SK-N-SH (cell line): ENCODE results near the gene DGKI. TPM values are rescaled to one million over a fixed set of nuclear protein-coding genes. Genes with fewer than 3 reads are reported as not detected.

Source experiments
- CTCF ChIA-PET: fragments of 300-600, 350-600 bp; formaldehyde crosslinking; extraction: SDS; loops from one replicate; lab custom pipeline; 2021; lab: Yijun Ruan, JAX
- POLR2A ChIA-PET: fragments of 350-600 bp; sonication (Branson Sonifier 250); formaldehyde crosslinking; extraction: SDS; loops from one replicate; lab custom pipeline; 2020; ENCODE audit warnings: antibody characterized with exemption, inconsistent platforms; lab: Yijun Ruan, JAX
- DNase-seq: peaks from one replicate; pipeline ENCODE4 v3.0.0; 2012
- H2AFZ ChIP-seq: fragments of 200-600 bp; sonication (generic); 2 replicates; pipeline ENCODE4 v1.8.1; 2016; ENCODE audit warnings: antibody characterized with exemption, mild to moderate bottlenecking, low read depth
- H3F3A ChIP-seq: fragments of 200-600 bp; sonication (generic); replicated peaks from 2 replicates; pipeline ENCODE3; 2016; ENCODE audit warnings: antibody characterized with exemption, mild to moderate bottlenecking; ENCODE audit not compliant: insufficient read depth
- H3K27ac ChIP-seq, 2 experiments: fragments of 200-500 bp in 1 of 2; fragments of 200-600 bp in 1 of 2; sonication (Bioruptor generic) in 1 of 2; sonication (generic), shearing (Covaris generic) in 1 of 2; 2 replicates each; pipeline versions ENCODE4 v1.5.1 to v1.6.1; 2014 to 2016; ENCODE audit warnings: low read depth in 2 of 2, inconsistent platforms in 1 of 2, low read length in 1 of 2, mild to moderate bottlenecking in 1 of 2, mixed read lengths in 1 of 2
- H3K27me3 ChIP-seq: fragments of 200-600 bp; sonication (generic), shearing (Covaris generic); 2 replicates; pipeline ENCODE4 v1.6.1; 2016; ENCODE audit warnings: mixed run types; ENCODE audit not compliant: insufficient read depth
- H3K36me3 ChIP-seq, 2 experiments: fragments of 200-500 bp in 1 of 2; fragments of 200-600 bp in 1 of 2; sonication (Bioruptor generic) in 1 of 2; sonication (generic) in 1 of 2; replicated peaks in 1 of 2; 2 replicates each; pipeline versions ENCODE3 to v1.5.1; 2014 to 2016; ENCODE audit warnings: low read length in 1 of 2, mild to moderate bottlenecking in 1 of 2; ENCODE audit not compliant: insufficient read depth in 2 of 2, control insufficient read depth in 1 of 2
- H3K4me1 ChIP-seq, 2 experiments: fragments of 200-500 bp in 1 of 2; fragments of 200-600 bp in 1 of 2; sonication (Bioruptor generic) in 1 of 2; sonication (generic), shearing (Covaris generic) in 1 of 2; 2 replicates each; pipeline versions ENCODE4 v1.5.1 to v1.6.1; 2014 to 2016; ENCODE audit warnings: low read depth in 1 of 2, low read length in 1 of 2, mixed run types in 1 of 2; ENCODE audit not compliant: insufficient read depth in 2 of 2, control insufficient read depth in 1 of 2
- H3K4me2 ChIP-seq: fragments of 200-600 bp; sonication (generic), shearing (Covaris generic); 2 replicates; pipeline ENCODE4 v1.6.1; 2017; ENCODE audit warnings: mixed run types
- H3K4me3 ChIP-seq, 2 experiments: fragments of 200-500 bp in 1 of 2; fragments of 200-600 bp in 1 of 2; sonication (Bioruptor generic) in 1 of 2; sonication (generic), shearing (Covaris generic) in 1 of 2; 2 replicates each; pipeline versions ENCODE4 v1.5.1 to v1.8.1; 2014 to 2016; ENCODE audit warnings: low read depth in 2 of 2, inconsistent platforms in 1 of 2, low read length in 1 of 2, mild to moderate bottlenecking in 1 of 2, mixed read lengths in 1 of 2, moderate library complexity in 1 of 2
- H3K79me2 ChIP-seq: fragments of 200-600 bp; sonication (generic); 2 replicates; pipeline ENCODE4 v1.8.1; 2017; ENCODE audit warnings: mild to moderate bottlenecking; ENCODE audit not compliant: insufficient read depth
- H3K9ac ChIP-seq: fragments of 200-600 bp; sonication (generic); 2 replicates; pipeline ENCODE4 v1.6.1; 2017; ENCODE audit warnings: mixed run types
- H3K9me2 ChIP-seq: fragments of 200-600 bp; sonication (generic); 2 replicates; pipeline ENCODE4 v1.6.1; 2017; ENCODE audit warnings: mixed run types
- H3K9me3 ChIP-seq: fragments of 200-600 bp; sonication (generic); 2 replicates; pipeline ENCODE4 v1.6.1; 2017; ENCODE audit warnings: mixed run types, mild to moderate bottlenecking, moderate library complexity
- H4K20me1 ChIP-seq: fragments of 200-600 bp; sonication (generic); 2 replicates; pipeline ENCODE4 v1.6.1; 2017; ENCODE audit warnings: mild to moderate bottlenecking, mixed run types; ENCODE audit not compliant: insufficient read depth
- CHD2 ChIP-seq: fragments of 150-350 bp; IDR thresholded peaks from 2 replicates; pipeline ENCODE4 v1.6.1; 2018; ENCODE audit warnings: low read length; ENCODE audit not compliant: partially characterized antibody
- CTCF ChIP-seq: fragments of 200-600 bp; sonication (generic); IDR thresholded peaks from 2 replicates; pipeline ENCODE4 v1.6.1; 2017; ENCODE audit warnings: antibody characterized with exemption, mild to moderate bottlenecking, moderate library complexity
- EP300 ChIP-seq, 2 experiments: IDR thresholded peaks; 2 replicates each; pipeline versions ENCODE4 v1.4.0 to v1.6.1; 2012; ENCODE audit warnings: borderline replicate concordance in 1 of 2, low read depth in 1 of 2, low read length in 1 of 2
- EZH2phosphoT487 ChIP-seq: fragments of 200-600 bp; sonication (generic); IDR thresholded peaks from 2 replicates; pipeline ENCODE4 v1.6.1; 2017; ENCODE audit warnings: low read depth, mixed run types, mild to moderate bottlenecking, antibody characterized with exemption, moderate library complexity, borderline replicate concordance
- FOXJ3 ChIP-seq: sonication (generic); formaldehyde crosslinking; IDR thresholded peaks from 2 replicates; pipeline ENCODE4 v1.5.1; 2020; ENCODE audit warnings: mild to moderate bottlenecking, missing genetic modification reagents
- IRF3 ChIP-seq: fragments of 150-350 bp; IDR thresholded peaks from 2 replicates; pipeline ENCODE4 v1.6.1; 2016; ENCODE audit warnings: mild to moderate bottlenecking, low read depth, low read length
- JUND ChIP-seq: IDR thresholded peaks from 2 replicates; pipeline ENCODE4 v1.4.0; 2012
- MEF2A ChIP-seq: IDR thresholded peaks from 2 replicates; pipeline ENCODE4 v1.4.0; 2012; ENCODE audit warnings: low read depth, borderline replicate concordance
- NRF1 ChIP-seq: IDR thresholded peaks from 2 replicates; pipeline ENCODE4 v1.6.1; 2012; ENCODE audit warnings: low read depth, mild to moderate bottlenecking, low read length
- RAD21 ChIP-seq: IDR thresholded peaks from 2 replicates; pipeline ENCODE4 v1.6.1; 2012; ENCODE audit warnings: mild to moderate bottlenecking, low read length
- RCOR1 ChIP-seq: fragments of 150-350 bp; IDR thresholded peaks from 2 replicates; pipeline ENCODE4 v1.6.1; 2017; ENCODE audit warnings: antibody characterized with exemption, low read length
- RFX5 ChIP-seq: IDR thresholded peaks from 2 replicates; pipeline ENCODE4 v1.6.1; 2012; ENCODE audit warnings: mild to moderate bottlenecking, improper control_type of control experiment, low read length
- RXRA ChIP-seq: IDR thresholded peaks from 2 replicates; pipeline ENCODE4 v1.4.0; 2012; ENCODE audit warnings: low read depth, mild to moderate bottlenecking, borderline replicate concordance
- SIN3A ChIP-seq: IDR thresholded peaks from 2 replicates; pipeline ENCODE4 v1.6.1; 2012; ENCODE audit warnings: low read depth, mild to moderate bottlenecking, low read length, moderate library complexity, borderline replicate concordance
- TCF12 ChIP-seq: IDR thresholded peaks from 2 replicates; pipeline ENCODE4 v1.4.0; 2012
- TEAD4 ChIP-seq: IDR thresholded peaks from 2 replicates; pipeline ENCODE4 v1.4.0; 2012; ENCODE audit warnings: mild to moderate bottlenecking, borderline replicate concordance; ENCODE audit not compliant: insufficient read depth
- YY1 ChIP-seq: IDR thresholded peaks from 2 replicates; pipeline ENCODE4 v1.4.0; 2012; ENCODE audit warnings: low read depth, mild to moderate bottlenecking
- WGBS: methylation state at CpG from one replicate; pipeline ENCODE4 v1.1.6; 2017; ENCODE audit warnings: low lambda C conversion rate; 5-methylcytosine and 5-hydroxymethylcytosine counted together
- polyA plus RNA-seq, 3 experiments: library from polyadenylated mRNA; depleted of rRNA; stranded (reverse); fragments of >200 nt; gene quantifications; 2 replicates each; pipeline ENCODE4 v1.2.3, GENCODE V29; 2012
- TF ChIP-seq, protein P1 (sequence below): IDR thresholded peaks from 2 replicates; pipeline ENCODE4 v1.4.0; 2012; ENCODE audit warnings: low read depth, borderline replicate concordance
- TF ChIP-seq, protein P2 (sequence below): IDR thresholded peaks from 2 replicates; pipeline ENCODE4 v1.4.0; 2012; ENCODE audit warnings: low read depth, borderline replicate concordance
- TF ChIP-seq, protein P3 (sequence below): IDR thresholded peaks from 2 replicates; pipeline ENCODE4; 2012

Gene DGKI
- polyA plus RNA-seq, 1 of the 3 experiments (the other 2 are of a cell fraction): 1.3 TPM

GRCh38 chr7:137485818-137486217, 361.0 kb downstream of the DGKI start:
- no peaks in the 10 kb centered on the region; a peak in 1 of 4 replicates for H3K4me1 ChIP-seq
- H3F3A ChIP-seq: no peaks in the 10 kb centered on the region
- H3K9me3 ChIP-seq: no peaks in the 10 kb centered on the region
- H4K20me1 ChIP-seq: no peaks in the 10 kb centered on the region
- TF ChIP-seq RFX5 (no peak), TCF12 (no peak), NRF1 (no peak), JUND (no peak), EZH2phosphoT487 (no peak), CTCF (no peak), EP300 (IDR thresholded peaks at IDR 0.05; ENCODE audit: borderline replicate concordance in 1 of 2, low read depth in 1 of 2, low read length in 1 of 2) (no peak), YY1 (no peak), SIN3A (no peak), RCOR1 (no peak), RXRA (no peak), IRF3 (no peak), RAD21 (no peak), CHD2 (no peak), MEF2A (no peak), FOXJ3 (CRISPR knock-in tag) (no peak), TEAD4 (no peak)
- TF ChIP-seq, protein P1, sequence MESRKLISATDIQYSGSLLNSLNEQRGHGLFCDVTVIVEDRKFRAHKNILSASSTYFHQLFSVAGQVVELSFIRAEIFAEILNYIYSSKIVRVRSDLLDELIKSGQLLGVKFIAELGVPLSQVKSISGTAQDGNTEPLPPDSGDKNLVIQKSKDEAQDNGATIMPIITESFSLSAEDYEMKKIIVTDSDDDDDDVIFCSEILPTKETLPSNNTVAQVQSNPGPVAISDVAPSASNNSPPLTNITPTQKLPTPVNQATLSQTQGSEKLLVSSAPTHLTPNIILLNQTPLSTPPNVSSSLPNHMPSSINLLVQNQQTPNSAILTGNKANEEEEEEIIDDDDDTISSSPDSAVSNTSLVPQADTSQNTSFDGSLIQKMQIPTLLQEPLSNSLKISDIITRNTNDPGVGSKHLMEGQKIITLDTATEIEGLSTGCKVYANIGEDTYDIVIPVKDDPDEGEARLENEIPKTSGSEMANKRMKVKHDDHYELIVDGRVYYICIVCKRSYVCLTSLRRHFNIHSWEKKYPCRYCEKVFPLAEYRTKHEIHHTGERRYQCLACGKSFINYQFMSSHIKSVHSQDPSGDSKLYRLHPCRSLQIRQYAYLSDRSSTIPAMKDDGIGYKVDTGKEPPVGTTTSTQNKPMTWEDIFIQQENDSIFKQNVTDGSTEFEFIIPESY: no peak
- TF ChIP-seq, protein P2, sequence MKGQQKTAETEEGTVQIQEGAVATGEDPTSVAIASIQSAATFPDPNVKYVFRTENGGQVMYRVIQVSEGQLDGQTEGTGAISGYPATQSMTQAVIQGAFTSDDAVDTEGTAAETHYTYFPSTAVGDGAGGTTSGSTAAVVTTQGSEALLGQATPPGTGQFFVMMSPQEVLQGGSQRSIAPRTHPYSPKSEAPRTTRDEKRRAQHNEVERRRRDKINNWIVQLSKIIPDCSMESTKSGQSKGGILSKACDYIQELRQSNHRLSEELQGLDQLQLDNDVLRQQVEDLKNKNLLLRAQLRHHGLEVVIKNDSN: no peak
- TF ChIP-seq, protein P3, sequence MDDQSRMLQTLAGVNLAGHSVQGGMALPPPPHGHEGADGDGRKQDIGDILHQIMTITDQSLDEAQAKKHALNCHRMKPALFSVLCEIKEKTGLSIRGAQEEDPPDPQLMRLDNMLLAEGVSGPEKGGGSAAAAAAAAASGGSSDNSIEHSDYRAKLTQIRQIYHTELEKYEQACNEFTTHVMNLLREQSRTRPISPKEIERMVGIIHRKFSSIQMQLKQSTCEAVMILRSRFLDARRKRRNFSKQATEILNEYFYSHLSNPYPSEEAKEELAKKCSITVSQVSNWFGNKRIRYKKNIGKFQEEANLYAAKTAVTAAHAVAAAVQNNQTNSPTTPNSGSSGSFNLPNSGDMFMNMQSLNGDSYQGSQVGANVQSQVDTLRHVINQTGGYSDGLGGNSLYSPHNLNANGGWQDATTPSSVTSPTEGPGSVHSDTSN: no peak
- H3K4me3 ChIP-seq: no peak overlapping the region
- no peaks in the 10 kb centered on the region for H3K9me2 ChIP-seq
- no peak overlapping the region for H2AFZ ChIP-seq
- ChIA-PET CTCF (interaction anchor here (2.1 kb wide), 1 partner anchor 106 kb away, joined by 4 read pairs; no protein-coding TSS in a partner anchor), POLR2A (no interaction called here)
- no peaks in the 10 kb centered on the region for H3K27me3 ChIP-seq
- DNase-seq: no peak
- H3K27ac ChIP-seq: no peak overlapping the region
- H3K9ac ChIP-seq: no peak overlapping the region
- H3K36me3 ChIP-seq: peaks cover 0 to 4% of the 10 kb centered on the region in 2 experiments
- H3K4me2 ChIP-seq: no peak overlapping the region
- WGBS: 60% methylated on average over 2 of the region's 2 CpGs
- H3K79me2 ChIP-seq: no peaks in the 10 kb centered on the region
